KOPT-K1 (cell line): Measurements from ENCODE around the gene NLRP14.

Experiments
- H3K27ac ChIP-seq: fragments of 200-600 bp; sonication (generic); 2 replicates; pipeline ENCODE4 v1.5.1; 2016; ENCODE audit warnings: antibody characterized with exemption, mild to moderate bottlenecking, low read depth, low read length; ENCODE audit not compliant: poor library complexity, severe bottlenecking
- H3K36me3 ChIP-seq: fragments of 200-600 bp; sonication (generic); 2 replicates; pipeline ENCODE4 v1.5.1; 2017; ENCODE audit warnings: antibody characterized with exemption, mild to moderate bottlenecking, low read length, moderate library complexity; ENCODE audit not compliant: insufficient read depth
- H3K9me3 ChIP-seq: fragments of 200-600 bp; sonication (generic); 2 replicates; pipeline ENCODE4 v1.5.1; 2017; ENCODE audit warnings: antibody characterized with exemption, low read length, mild to moderate bottlenecking; ENCODE audit not compliant: insufficient read depth, poor library complexity, severe bottlenecking

NLRP14 gene

GRCh38 chr11:7028141-7028540, 7.9 kb downstream of the NLRP14 start:
- Histone ChIP-seq H3K9me3 (no peaks in the 10 kb centered on the region), H3K36me3 (no peaks in the 10 kb centered on the region), H3K27ac (no peak overlapping the region)

- H3K27ac ChIP-seq: no peak overlapping the region
- no peaks in the 10 kb centered on the region for H3K36me3 ChIP-seq
- H3K9me3 ChIP-seq: no peaks in the 10 kb centered on the region
Measured at GRCh38 chr11:7030836-7031235, 10.6 kb downstream of the NLRP14 start.

GRCh38 chr11:7031471-7031871, 11.2 kb downstream of the NLRP14 start:
- H3K9me3 ChIP-seq: no peaks in the 10 kb centered on the region
- no peaks in the 10 kb centered on the region for H3K36me3 ChIP-seq
- no peak overlapping the region for H3K27ac ChIP-seq

GRCh38 chr11:7032692-7033091, 12.4 kb downstream of the NLRP14 start:
- H3K27ac ChIP-seq: no peak overlapping the region
- H3K36me3 ChIP-seq: no peaks in the 10 kb centered on the region
- no peaks in the 10 kb centered on the region for H3K9me3 ChIP-seq

GRCh38 chr11:7034019-7034418, 13.7 kb downstream of the NLRP14 start:
- no peak overlapping the region for H3K27ac ChIP-seq
- no peaks in the 10 kb centered on the region for H3K9me3 ChIP-seq
- no peaks in the 10 kb centered on the region for H3K36me3 ChIP-seq

GRCh38 chr11:7046474-7047175, 26.3 kb downstream of the NLRP14 start:
- no peaks in the 10 kb centered on the region for H3K9me3 ChIP-seq
- no peaks in the 10 kb centered on the region for H3K36me3 ChIP-seq
- no peak overlapping the region for H3K27ac ChIP-seq

- Histone ChIP-seq H3K27ac (no peak overlapping the region), H3K9me3 (no peaks in the 10 kb centered on the region), H3K36me3 (no peaks in the 10 kb centered on the region)
Measured at GRCh38 chr11:7050191-7050590, 29.9 kb downstream of the NLRP14 start.

GRCh38 chr11:7056828-7057513, 36.7 kb downstream of the NLRP14 start:
- H3K36me3 ChIP-seq: no peaks in the 10 kb centered on the region
- no peaks in the 10 kb centered on the region for H3K9me3 ChIP-seq
- H3K27ac ChIP-seq: no peak overlapping the region

- no peaks in the 10 kb centered on the region for H3K9me3 ChIP-seq
- H3K27ac ChIP-seq: no peak overlapping the region
- H3K36me3 ChIP-seq: no peaks in the 10 kb centered on the region
Measured at GRCh38 chr11:7057641-7058040, 37.4 kb downstream of the NLRP14 start.

GRCh38 chr11:7060868-7061267, 40.6 kb downstream of the NLRP14 start:
- Histone ChIP-seq H3K9me3 (no peaks in the 10 kb centered on the region), H3K27ac (no peak overlapping the region), H3K36me3 (no peaks in the 10 kb centered on the region)

- H3K36me3 ChIP-seq: no peaks in the 10 kb centered on the region
- H3K9me3 ChIP-seq: no peaks in the 10 kb centered on the region
- no peak overlapping the region for H3K27ac ChIP-seq
Measured at GRCh38 chr11:7062534-7062933, 42.3 kb downstream of the NLRP14 start.

- no peaks in the 10 kb centered on the region for H3K9me3 ChIP-seq
Measured at GRCh38 chr11:7072401-7073028, 52.2 kb downstream of the NLRP14 start.

GRCh38 chr11:7077101-7077500, 56.8 kb downstream of the NLRP14 start:
- H3K27ac ChIP-seq: no peak overlapping the region
- H3K36me3 ChIP-seq: no peaks in the 10 kb centered on the region
- no peaks in the 10 kb centered on the region for H3K9me3 ChIP-seq

More at GRCh38 chr11:7072401-7073028, 52.2 kb downstream of the NLRP14 start:
- H3K27ac ChIP-seq: no peak overlapping the region
- no peaks in the 10 kb centered on the region for H3K36me3 ChIP-seq

GRCh38 chr11:7079545-7080135, 59.4 kb downstream of the NLRP14 start:
- Histone ChIP-seq H3K36me3 (no peaks in the 10 kb centered on the region), H3K27ac (no peak overlapping the region), H3K9me3 (no peaks in the 10 kb centered on the region)

- Histone ChIP-seq H3K27ac (no peak overlapping the region), H3K36me3 (no peaks in the 10 kb centered on the region), H3K9me3 (no peaks in the 10 kb centered on the region)
Measured at GRCh38 chr11:7080900-7081299, 60.6 kb downstream of the NLRP14 start.
